ENCODE data around the gene EXOC3L1.
A peak's percentile ranks its signal among the peaks of the same experiment; 100 is the strongest.

The EXOC3L1 gene

GRCh38 chr16:67190041-67190440 lies at the start of gene EXOC3L1:
TSS of gene EXOC3L1 (minus strand) at chr16:67190136. CDS start at chr16:67189676, 460 bp downstream.
- DNase-seq = no peak

DNA sequence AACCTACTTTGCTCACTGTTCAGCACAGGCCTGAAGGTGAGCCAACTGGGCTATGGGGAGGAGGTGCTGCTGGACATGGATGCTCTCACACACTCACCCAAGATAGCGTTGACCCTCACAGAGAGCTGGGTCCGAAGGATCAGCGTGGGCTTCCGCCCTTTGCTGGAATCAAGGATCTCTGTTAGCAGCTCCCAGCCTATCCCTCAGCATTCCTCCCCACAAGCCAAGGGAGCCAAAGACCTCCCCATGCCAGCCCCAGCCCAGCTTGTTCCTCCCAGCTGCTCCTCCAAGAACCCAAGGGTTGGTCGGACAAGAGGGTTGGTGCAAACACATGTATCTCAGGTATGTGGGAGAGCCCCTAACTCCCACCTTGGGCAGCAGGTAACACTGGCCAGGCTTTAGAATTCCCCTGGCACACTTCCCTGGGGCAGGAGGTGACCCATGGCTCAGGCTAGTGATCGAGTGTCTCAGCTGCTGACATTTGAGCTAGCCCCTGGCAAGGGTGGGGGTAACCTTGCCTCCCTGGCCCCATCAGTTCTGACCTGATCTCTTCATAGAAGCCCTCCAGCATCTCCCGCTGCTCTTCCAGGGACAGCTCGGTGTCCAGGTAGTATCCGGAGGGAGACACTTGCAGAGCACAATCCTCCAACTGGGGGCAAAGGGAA lies 49.0 kb upstream of the EXOC3L1 start:
- no peak for DNase-seq

DNA sequence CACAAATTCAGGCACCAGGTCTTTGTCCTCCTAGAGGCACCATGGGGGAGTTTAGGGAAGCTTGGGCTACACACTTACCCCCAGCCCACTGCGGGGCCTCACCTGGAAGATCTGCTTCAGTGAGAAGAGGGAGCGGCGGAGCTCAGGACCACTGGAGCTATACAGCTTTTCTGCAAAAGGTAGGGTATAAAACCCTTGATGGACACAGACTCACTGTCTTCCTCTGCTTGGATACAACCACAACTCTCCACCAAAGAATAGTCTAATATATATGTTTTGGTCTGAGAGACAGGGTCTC lies 48.3 kb upstream of the EXOC3L1 start:
- DNase-seq = no peak

GRCh38 chr16:67237396-67238277 lies 47.7 kb upstream of the EXOC3L1 start:
- no peak for DNase-seq

- no peak for DNase-seq
Observed at GRCh38 chr16:67236563-67237395, 46.8 kb upstream of the EXOC3L1 start.

GRCh38 chr16:67235816-67236562 lies 46.1 kb upstream of the EXOC3L1 start:
- DNase-seq = no peak

DNA sequence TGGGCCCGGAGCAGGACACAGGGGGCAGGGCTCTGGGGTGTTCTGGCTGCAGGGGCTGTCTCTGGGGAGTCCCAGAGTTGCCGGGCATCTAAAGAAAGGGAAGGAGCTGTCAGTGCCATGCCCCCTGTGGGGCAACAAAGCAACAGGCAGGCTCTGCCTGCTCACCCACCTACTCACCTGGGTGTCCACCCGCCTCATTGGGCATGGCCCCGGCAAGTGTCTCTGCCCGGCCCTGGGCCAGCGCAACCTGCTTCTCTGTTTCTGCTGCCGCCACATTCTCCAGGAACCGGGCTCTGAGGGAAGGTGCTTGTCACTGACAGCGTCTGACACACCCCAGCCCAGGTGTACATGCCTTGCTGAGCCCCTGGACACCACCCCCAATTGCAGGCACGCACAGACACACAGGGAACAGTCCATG lies 44.3 kb upstream of the EXOC3L1 start:
- DNase-seq = no peak

DNA sequence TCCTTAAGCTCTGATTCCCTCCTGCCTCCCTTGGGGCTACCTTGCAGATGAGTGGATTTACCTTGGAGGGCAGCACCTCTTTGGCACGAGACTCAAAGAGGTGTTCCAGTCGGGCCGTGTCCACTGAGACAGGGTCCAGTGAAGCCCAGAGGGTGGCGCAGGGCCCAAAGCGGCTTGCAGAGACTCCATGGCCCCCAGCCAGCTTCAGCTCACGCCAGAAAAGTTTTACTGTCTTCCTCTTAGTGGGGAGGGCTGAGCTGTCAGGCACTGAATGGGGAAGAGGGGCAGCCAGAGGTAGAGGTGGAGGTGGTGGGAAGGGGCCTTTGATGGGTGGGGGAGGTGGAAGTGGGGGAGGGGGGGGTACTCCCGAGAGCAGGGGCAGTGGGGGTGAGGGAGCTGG lies 43.7 kb upstream of the EXOC3L1 start:
- no peak for DNase-seq

DNA sequence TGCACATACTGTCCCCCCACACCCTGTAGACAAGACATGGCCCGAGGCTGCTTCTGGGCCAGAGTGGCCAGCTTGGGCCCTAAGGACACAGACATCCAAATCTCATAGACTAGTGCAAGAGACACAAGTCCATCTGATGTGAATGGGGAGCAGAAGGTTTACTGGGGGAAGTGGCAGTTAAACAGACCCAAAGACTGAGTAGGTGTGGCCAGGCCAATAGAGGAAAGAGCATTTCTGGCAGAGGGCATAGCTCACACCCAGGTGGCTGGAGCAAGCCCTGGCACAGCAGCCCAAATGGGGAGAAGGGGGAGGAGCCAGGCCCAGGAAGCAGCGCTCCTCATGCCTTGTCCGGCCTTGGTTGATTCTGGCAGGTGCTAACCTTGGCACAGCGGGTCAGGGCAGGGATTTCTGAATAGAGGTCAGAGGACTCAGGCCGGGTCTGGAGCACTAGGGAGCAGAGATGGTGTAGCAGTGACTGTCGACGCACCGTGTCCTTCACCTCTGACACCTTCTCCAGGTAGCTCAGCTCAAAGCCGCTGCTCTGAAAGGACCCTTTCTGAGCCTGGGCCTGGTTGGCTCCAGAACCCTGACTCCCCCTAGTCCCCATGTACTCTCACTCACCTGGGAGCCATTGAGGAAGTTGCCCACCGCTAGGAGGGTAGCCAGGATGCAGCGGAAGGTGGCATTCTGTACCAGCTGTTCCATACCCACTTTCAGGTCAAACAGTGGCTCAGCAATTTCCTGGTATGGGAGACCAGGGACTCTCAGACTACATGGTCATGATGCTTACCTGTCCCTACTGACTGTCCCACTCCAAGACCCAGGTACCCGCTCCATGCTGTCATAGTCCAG lies 41.1 kb upstream of the EXOC3L1 start:
- no peak for DNase-seq

GRCh38 chr16:67229906-67230808 lies 40.2 kb upstream of the EXOC3L1 start:
- DNase-seq = no peak

DNA sequence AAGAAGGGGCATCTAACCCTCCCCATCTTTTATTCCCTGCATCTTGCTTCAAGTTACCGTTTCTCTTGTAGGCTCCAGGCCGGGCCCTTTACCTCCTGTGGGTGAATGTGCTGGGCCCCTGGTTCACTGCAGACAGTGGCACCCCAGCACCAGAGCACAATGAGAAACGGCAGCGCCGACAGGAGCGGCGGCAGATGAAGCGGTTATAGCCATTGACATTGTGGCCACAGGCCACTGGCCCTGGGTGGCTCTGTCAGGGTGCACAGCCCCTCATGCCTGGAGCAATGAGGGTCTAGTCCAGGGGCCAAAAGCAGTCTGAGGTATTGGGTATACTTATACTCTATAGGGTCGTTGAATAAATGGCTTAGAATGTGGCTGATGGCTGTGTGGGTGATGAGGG lies 39.0 kb upstream of the EXOC3L1 start:
- no peak for DNase-seq

DNA sequence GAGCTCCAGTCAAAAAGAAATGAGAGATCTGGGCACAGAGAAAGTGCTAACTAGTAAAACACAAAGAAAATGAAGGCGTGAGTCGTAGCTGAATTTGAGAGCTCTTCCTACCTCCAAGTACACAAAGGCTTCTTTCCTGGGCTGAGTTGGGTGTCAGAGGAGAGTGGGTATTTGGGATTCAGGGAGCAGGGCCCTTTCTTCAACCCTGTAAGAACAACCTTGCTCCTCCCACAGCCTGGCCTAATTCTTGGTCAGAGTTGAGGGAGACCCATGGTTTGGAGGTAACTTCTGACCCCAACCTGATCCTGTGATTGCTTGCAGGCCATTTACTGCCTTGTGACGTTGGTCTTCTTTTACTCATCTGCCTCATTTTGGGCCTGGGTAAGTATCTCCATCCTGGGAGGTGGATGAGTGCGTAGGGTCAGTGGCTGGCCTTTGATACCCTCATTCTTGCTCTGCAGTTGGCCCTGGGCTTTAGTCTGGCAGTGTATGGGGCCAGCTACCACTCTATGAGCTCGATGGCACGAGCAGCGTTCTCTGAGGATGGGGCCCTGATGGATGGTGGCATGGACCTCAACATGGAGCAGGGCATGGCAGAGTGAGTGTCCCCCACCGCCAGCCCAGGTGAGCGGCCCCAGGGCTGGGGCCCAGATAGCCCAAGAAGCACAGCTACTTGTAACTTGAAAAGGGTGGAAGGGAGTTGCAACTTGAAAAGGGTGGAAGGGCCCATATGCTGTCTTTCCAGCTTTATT lies 38.3 kb upstream of the EXOC3L1 start:
- DNase-seq = no peak

DNA sequence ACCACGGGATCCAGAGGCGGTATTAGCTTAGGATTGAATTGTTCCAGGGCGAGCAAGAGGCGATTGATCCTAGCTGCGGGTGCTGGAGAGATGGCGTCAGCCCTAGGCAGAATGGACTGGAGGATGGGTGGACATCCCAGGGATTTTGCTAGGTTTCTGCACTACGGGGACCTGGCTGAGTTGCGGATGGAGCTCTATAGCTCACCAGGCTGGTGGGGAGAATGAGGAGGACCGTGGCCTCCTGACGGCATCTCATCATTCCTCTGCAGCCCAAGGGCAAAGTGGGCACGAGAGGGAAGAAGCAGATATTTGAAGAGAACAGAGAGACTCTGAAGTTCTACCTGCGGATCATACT lies 37.6 kb upstream of the EXOC3L1 start:
- DNase-seq = no peak

GRCh38 chr16:67226804-67227566 lies 37.0 kb upstream of the EXOC3L1 start, which contains the start of gene TMEM208:
TSS of gene TMEM208 (plus strand) at chr16:67227130. CDS start at chr16:67227219, 89 bp downstream.
- peak; percentile 83 for DNase-seq

DNA sequence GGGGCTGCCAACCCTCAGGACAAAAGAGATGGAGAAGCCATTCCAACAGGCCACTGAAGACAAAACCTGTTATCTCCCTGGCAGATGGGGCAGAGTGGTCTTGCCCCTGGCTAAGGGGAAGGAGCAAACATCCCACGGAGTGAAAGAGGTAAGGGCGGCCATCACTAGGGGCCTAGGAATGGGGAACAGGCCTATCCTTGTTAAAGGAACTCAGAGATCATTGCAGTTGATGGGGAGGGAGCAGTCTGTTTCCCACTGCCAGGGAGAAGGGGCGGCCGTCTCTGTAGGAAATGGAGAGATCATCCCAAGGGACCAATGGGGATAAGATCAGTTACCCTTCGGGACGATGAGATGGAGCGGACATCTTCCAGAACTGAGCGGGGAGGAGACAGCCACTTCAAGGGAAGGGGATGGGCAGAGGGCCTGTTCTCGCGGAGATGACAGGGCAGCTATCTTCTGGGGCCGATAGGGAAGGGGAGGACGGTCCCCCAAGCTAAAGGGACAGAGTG lies 36.4 kb upstream of the EXOC3L1 start:
- DNase-seq = no peak

- DNase-seq = no peak
Observed at GRCh38 chr16:67223992-67224391, 34.1 kb upstream of the EXOC3L1 start.

GRCh38 chr16:67216612-67217490 lies 26.9 kb upstream of the EXOC3L1 start:
- no peak for DNase-seq

DNA sequence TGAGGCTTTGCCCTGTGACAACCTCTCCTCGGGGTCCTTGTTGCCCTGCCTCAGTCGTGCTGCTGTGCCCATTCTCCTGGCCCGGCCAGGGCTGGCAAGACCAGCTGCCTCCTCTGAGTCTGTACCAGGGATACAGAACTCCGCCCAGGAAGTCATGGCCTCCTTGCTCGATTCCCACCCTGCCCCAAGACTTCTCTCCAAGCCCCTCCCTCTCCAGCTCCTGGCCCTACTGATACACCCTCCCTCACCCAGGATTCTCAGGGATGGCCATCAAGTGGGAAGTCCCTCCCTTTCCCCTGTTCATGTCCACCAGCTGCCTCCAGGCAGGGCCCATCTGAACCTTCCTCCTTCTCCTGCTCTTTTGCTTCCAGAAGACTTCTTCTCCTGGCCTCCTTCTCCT lies 25.8 kb upstream of the EXOC3L1 start:
- DNase-seq = no peak
